Subcutaneous abdominal adipose tissue (tissue), 5 donors: ENCODE results near the gene RPE65.

Source experiments
- H3K27ac ChIP-seq: one replicate; pipeline ENCODE4 v1.7.0; 2013; ENCODE audit warnings: low read depth, mild to moderate bottlenecking, inconsistent platforms, low read length, moderate library complexity
- H3K27me3 ChIP-seq, 5 donors: one replicate each; pipeline ENCODE4 v1.7.0; 2013; ENCODE audit warnings: low read length in 5 of 5, inconsistent platforms in 1 of 5; ENCODE audit not compliant: control insufficient read depth in 5 of 5, insufficient read depth in 4 of 5
- H3K36me3 ChIP-seq, 5 donors: one replicate each; pipeline ENCODE4 v1.7.0; 2013; ENCODE audit warnings: low read length in 5 of 5; ENCODE audit not compliant: control insufficient read depth in 5 of 5, insufficient read depth in 5 of 5
- H3K4me1 ChIP-seq, 5 donors: one replicate each; pipeline ENCODE4 v1.7.0; 2013; ENCODE audit warnings: low read length in 5 of 5, mild to moderate bottlenecking in 3 of 5, moderate library complexity in 1 of 5; ENCODE audit not compliant: control insufficient read depth in 5 of 5, insufficient read depth in 5 of 5
- H3K4me3 ChIP-seq, 5 donors: one replicate each; pipeline ENCODE4 v1.7.0; 2013; ENCODE audit warnings: low read length in 5 of 5, low read depth in 1 of 5
- H3K9ac ChIP-seq, 5 donors: one replicate each; pipeline ENCODE4 v1.7.0; 2013; ENCODE audit warnings: low read length in 5 of 5, mild to moderate bottlenecking in 4 of 5, moderate library complexity in 3 of 5
- H3K9me3 ChIP-seq, 5 donors: one replicate each; pipeline ENCODE4 v1.7.0; 2013; ENCODE audit warnings: low read length in 5 of 5; ENCODE audit not compliant: control insufficient read depth in 5 of 5
- donor health status: healthy.
- donor health status: healthy.
- donor health status: healthy.
- donor health status: healthy.
- donor health status: healthy.

Gene RPE65

GRCh38 chr1:68383092-68383491, 66.7 kb downstream of the RPE65 start:
- no peak overlapping the region for H3K27ac ChIP-seq
- peaks cover 0 to 5% (median 0%) of the 10 kb centered on the region in 5 donors for H3K9me3 ChIP-seq
- no peak overlapping the region for H3K4me3 ChIP-seq

GRCh38 chr1:68379085-68379478, 70.7 kb downstream of the RPE65 start:
- Histone ChIP-seq H3K27ac (no peak overlapping the region), H3K9ac (no peak overlapping the region), H3K27me3 (no peaks in the 10 kb centered on the region), H3K4me1 (peaks cover 0 to 15% (median 7%) of the 10 kb centered on the region in 5 donors), H3K36me3 (no peaks in the 10 kb centered on the region), H3K9me3 (peaks cover 0 to 5% (median 0%) of the 10 kb centered on the region in 5 donors), H3K4me3 (no peak overlapping the region)

More at GRCh38 chr1:68383092-68383491, 66.7 kb downstream of the RPE65 start:
- no peaks in the 10 kb centered on the region for H3K36me3 ChIP-seq
- peaks cover 0 to 16% (median 8%) of the 10 kb centered on the region in 5 donors for H3K4me1 ChIP-seq
- no peaks in the 10 kb centered on the region for H3K27me3 ChIP-seq
- H3K9ac ChIP-seq = no peak overlapping the region
